ENCODE measurements around the gene KRT76. TPM values are rescaled to one million over a fixed set of nuclear protein-coding genes. Genes with fewer than 3 reads are reported as not detected.

Gene KRT76
- total RNA-seq, 1 experiment from 2014 or later: not detected

DNA sequence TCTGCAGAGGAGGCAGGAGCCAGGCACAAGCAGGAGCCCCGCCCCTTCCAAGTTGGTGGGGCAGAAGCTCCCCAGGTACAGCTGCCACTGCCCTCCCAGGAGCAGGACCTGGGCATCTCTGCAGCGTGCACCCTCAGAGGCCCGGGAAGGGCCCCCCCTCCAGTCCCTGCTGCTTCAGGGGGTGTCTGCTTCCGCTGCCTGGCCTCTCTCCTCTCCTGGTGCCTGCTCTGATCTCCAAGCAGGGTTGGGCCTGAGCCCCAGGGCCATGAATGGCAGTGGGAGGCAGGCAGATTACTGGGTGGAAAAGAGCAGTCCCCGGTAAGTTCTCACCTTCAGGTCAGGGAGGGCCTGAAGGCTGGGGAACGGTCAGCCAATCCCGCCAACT is 35.0 kb downstream of the KRT76 start:
- POLR2A ChIA-PET: no interaction called here
- H3K4me1 ChIP-seq (ENCODE audit: control insufficient read depth in 1 of 2, insufficient read depth in 2 of 2, low read length in 2 of 2): no peaks in the 10 kb centered on the region
- H3K9me2 ChIP-seq (ENCODE audit: insufficient read depth): no peaks in the 10 kb centered on the region
- ATAC-seq (no peak), DNase-seq (ENCODE audit: low read depth, low spot score) (no peak)
- no TSS peak for BruUV-seq (replicated peaks)
- H3K27me3 ChIP-seq (ENCODE audit: insufficient read depth, low read length): peaks cover 41% of the 10 kb centered on the region
- no peak overlapping the region for H3K4me2 ChIP-seq (ENCODE audit: low read length)
- CTCF ChIA-PET: no interaction called here
- H2AFZ ChIP-seq (ENCODE audit: low read depth, low read length, poor library complexity, severe bottlenecking): no peak overlapping the region
- no peaks in the 10 kb centered on the region for H4K20me1 ChIP-seq (ENCODE audit: insufficient read depth)
- RAD21 ChIA-PET (ENCODE audit: low non-redundant PET in 1 of 2, low total read pairs in 2 of 2, uncharacterized antibody in 2 of 2, unreplicated experiment in 2 of 2): no interaction called here
- H3K27ac ChIP-seq (ENCODE audit: low read depth, low read length): no peak overlapping the region
- no peak for TF ChIP-seq TCF7L2 (IDR thresholded peaks at IDR 0.05; ENCODE audit: borderline replicate concordance, extremely low read depth, insufficient read depth, insufficient read length)
- TF ChIP-seq YY1 (IDR thresholded peaks at IDR 0.05; ENCODE audit: extremely low read depth, insufficient replicate concordance, low read depth, low read length): no peak
- TF ChIP-seq ELF1 (IDR thresholded peaks at IDR 0.05; ENCODE audit: borderline replicate concordance, low read depth): no peak
- TF ChIP-seq, protein P1, sequence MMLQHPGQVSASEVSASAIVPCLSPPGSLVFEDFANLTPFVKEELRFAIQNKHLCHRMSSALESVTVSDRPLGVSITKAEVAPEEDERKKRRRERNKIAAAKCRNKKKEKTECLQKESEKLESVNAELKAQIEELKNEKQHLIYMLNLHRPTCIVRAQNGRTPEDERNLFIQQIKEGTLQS (IDR thresholded peaks at IDR 0.05): no peak
- no peak for TF ChIP-seq SRF (IDR thresholded peaks at IDR 0.05; ENCODE audit: low read depth)
- no peak for TF ChIP-seq RAD21 (IDR thresholded peaks at IDR 0.05; ENCODE audit: low read depth)
- no peak for TF ChIP-seq CTCF (IDR thresholded peaks at IDR 0.05 in 2 of 3, conservative IDR thresholded peaks at IDR 0.05 in 1 of 3; ENCODE audit: borderline replicate concordance in 1 of 3, insufficient read depth in 1 of 3, low read depth in 2 of 3, low read length in 2 of 3)
- TF ChIP-seq EGR1 (IDR thresholded peaks at IDR 0.05; ENCODE audit: low read depth): no peak
- TF ChIP-seq, protein P2, sequence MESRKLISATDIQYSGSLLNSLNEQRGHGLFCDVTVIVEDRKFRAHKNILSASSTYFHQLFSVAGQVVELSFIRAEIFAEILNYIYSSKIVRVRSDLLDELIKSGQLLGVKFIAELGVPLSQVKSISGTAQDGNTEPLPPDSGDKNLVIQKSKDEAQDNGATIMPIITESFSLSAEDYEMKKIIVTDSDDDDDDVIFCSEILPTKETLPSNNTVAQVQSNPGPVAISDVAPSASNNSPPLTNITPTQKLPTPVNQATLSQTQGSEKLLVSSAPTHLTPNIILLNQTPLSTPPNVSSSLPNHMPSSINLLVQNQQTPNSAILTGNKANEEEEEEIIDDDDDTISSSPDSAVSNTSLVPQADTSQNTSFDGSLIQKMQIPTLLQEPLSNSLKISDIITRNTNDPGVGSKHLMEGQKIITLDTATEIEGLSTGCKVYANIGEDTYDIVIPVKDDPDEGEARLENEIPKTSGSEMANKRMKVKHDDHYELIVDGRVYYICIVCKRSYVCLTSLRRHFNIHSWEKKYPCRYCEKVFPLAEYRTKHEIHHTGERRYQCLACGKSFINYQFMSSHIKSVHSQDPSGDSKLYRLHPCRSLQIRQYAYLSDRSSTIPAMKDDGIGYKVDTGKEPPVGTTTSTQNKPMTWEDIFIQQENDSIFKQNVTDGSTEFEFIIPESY (IDR thresholded peaks at IDR 0.05; ENCODE audit: extremely low read depth, insufficient replicate concordance, low read length): no peak
- no peak for TF ChIP-seq SIN3A (IDR thresholded peaks at IDR 0.05; ENCODE audit: low read depth)
- no peak for TF ChIP-seq POLR2AphosphoS5 (IDR thresholded peaks at IDR 0.05; ENCODE audit: low read depth, low read length)
- TF ChIP-seq, protein P3, sequence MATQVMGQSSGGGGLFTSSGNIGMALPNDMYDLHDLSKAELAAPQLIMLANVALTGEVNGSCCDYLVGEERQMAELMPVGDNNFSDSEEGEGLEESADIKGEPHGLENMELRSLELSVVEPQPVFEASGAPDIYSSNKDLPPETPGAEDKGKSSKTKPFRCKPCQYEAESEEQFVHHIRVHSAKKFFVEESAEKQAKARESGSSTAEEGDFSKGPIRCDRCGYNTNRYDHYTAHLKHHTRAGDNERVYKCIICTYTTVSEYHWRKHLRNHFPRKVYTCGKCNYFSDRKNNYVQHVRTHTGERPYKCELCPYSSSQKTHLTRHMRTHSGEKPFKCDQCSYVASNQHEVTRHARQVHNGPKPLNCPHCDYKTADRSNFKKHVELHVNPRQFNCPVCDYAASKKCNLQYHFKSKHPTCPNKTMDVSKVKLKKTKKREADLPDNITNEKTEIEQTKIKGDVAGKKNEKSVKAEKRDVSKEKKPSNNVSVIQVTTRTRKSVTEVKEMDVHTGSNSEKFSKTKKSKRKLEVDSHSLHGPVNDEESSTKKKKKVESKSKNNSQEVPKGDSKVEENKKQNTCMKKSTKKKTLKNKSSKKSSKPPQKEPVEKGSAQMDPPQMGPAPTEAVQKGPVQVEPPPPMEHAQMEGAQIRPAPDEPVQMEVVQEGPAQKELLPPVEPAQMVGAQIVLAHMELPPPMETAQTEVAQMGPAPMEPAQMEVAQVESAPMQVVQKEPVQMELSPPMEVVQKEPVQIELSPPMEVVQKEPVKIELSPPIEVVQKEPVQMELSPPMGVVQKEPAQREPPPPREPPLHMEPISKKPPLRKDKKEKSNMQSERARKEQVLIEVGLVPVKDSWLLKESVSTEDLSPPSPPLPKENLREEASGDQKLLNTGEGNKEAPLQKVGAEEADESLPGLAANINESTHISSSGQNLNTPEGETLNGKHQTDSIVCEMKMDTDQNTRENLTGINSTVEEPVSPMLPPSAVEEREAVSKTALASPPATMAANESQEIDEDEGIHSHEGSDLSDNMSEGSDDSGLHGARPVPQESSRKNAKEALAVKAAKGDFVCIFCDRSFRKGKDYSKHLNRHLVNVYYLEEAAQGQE (IDR thresholded peaks at IDR 0.05; ENCODE audit: low read depth): no peak
- no peak for TF ChIP-seq CEBPB (IDR thresholded peaks at IDR 0.05; ENCODE audit: low read depth)
- TF ChIP-seq SP1 (IDR thresholded peaks at IDR 0.05; ENCODE audit: low read depth): no peak
- no peak for TF ChIP-seq JUND (IDR thresholded peaks at IDR 0.05)
- intact Hi-C loops (cut with micrococcal nuclease): no loop called here
- no peak overlapping the region for H3K4me3 ChIP-seq (replicated peaks in 1 of 2; ENCODE audit: low read depth in 1 of 2, low read length in 2 of 2)
- no peaks in the 10 kb centered on the region for H3K79me2 ChIP-seq (ENCODE audit: insufficient read depth, low read length)
- H3K36me3 ChIP-seq (ENCODE audit: control insufficient read depth in 1 of 2, insufficient read depth in 2 of 2, low read length in 2 of 2): no peaks in the 10 kb centered on the region
- H3K9ac ChIP-seq (ENCODE audit: low read length): no peak overlapping the region
- no peaks in the 10 kb centered on the region for H3K9me3 ChIP-seq (ENCODE audit: control insufficient read depth in 1 of 2, insufficient read depth in 1 of 2, low read depth in 1 of 2, low read length in 2 of 2)
